MM.1S (cell line): Measurements from ENCODE around the gene ADAMTS2.

Source experiments
- CTCF ChIP-seq: fragments of 300-600 bp; sonication (generic); IDR thresholded peaks from 2 replicates; pipeline ENCODE4 v1.5.1; 2016; ENCODE audit warnings: antibody characterized with exemption, low read length, mixed read lengths
- EZH2 ChIP-seq: fragments of 300-600 bp; sonication (generic); optimal IDR thresholded peaks from 2 replicates; pipeline ENCODE3; 2017; ENCODE audit warnings: low read depth, mild to moderate bottlenecking, antibody characterized with exemption, low read length, mixed read lengths

- TF ChIP-seq CTCF = no peak
- no peak for TF ChIP-seq EZH2
Observed at GRCh38 chr5:179316111-179316551, 29.1 kb downstream of the ADAMTS2 start.
